Heart left ventricle (tissue), 16 donors: ENCODE data around the gene RPS18. TPM values are rescaled to one million over a fixed set of nuclear protein-coding genes. Genes with fewer than 3 reads are reported as not detected.

Experiments used
- ATAC-seq, 4 donors: fragments of 200-7000 bp; cut with Tn5 transposase; one replicate each; pipeline ENCODE4 v1.9.1; 2020 to 2022; ENCODE audit warnings: moderate library complexity in 4 of 4, mild to moderate bottlenecking in 3 of 4, moderate number of reproducible peaks in 1 of 4
- DNase-seq, 5 donors: peaks; one replicate each; pipeline ENCODE4 v3.0.0-alpha.2; 2020
- H3K27ac ChIP-seq, 12 donors: fragments of 200-600 bp; sonication (generic) in 4 of 12; one replicate each; pipeline versions ENCODE4 v1.5.0 to v1.8.0; 2016 to 2022; ENCODE audit warnings: mild to moderate bottlenecking in 2 of 12
- H3K27me3 ChIP-seq, 9 donors: fragments of 200-600 bp; sonication (generic) in 2 of 9; one replicate each; pipeline versions ENCODE4 v1.5.1 to v1.8.0; 2016 to 2022; ENCODE audit warnings: mild to moderate bottlenecking in 3 of 9
- H3K36me3 ChIP-seq, 9 donors: fragments of 200-600 bp; sonication (generic) in 2 of 9; one replicate each; pipeline versions ENCODE4 v1.5.0 to v1.8.0; 2018 to 2022; ENCODE audit warnings: mild to moderate bottlenecking in 2 of 9
- H3K4me1 ChIP-seq, 12 donors: fragments of 200-600 bp; sonication (generic) in 4 of 12; one replicate each; pipeline versions ENCODE4 v1.5.0 to v1.8.0; 2016 to 2022; ENCODE audit warnings: mild to moderate bottlenecking in 3 of 12
- H3K4me3 ChIP-seq, 12 donors: fragments of 200-600 bp; sonication (generic) in 4 of 12; one replicate each; pipeline versions ENCODE4 v1.5.0 to v1.8.0; 2017 to 2022; ENCODE audit warnings: mild to moderate bottlenecking in 9 of 12, moderate library complexity in 4 of 12
- H3K9me3 ChIP-seq, 12 donors: fragments of 200-600 bp; sonication (generic) in 4 of 12; one replicate each; pipeline versions ENCODE4 v1.5.0 to v1.8.0; 2016 to 2022; ENCODE audit warnings: mild to moderate bottlenecking in 1 of 12
- POLR2A ChIP-seq, 2 donors: fragments of 450-650 bp; IDR thresholded peaks; one replicate each; pipeline ENCODE4 v1.6.1; 2017; ENCODE audit warnings: antibody characterized with exemption in 2 of 2, mild to moderate bottlenecking in 2 of 2, moderate library complexity in 2 of 2
- WGBS, 4 donors: extraction: QIAGEN DNeasy Blood & Tissue Kit in 2 of 4; methylation state at CpG; one replicate each; pipeline versions ENCODE4 v1.1.5 to v1.1.7; 2013 to 2018; 5-methylcytosine and 5-hydroxymethylcytosine counted together
- intact Hi-C, 10 donors: fragments of 100-400 bp; cut with DNase I; formaldehyde crosslinking; loops; one replicate each; pipeline versions ENCODE4 v1.11.1 to v1.14.2; 2022
- polyA plus RNA-seq, 2 donors: library from polyadenylated mRNA; stranded (reverse); fragments of 200-250 nt; gene quantifications; one replicate each; pipeline ENCODE4 v1.2.3, GENCODE V29; 2013
- total RNA-seq, 9 donors: library from RNA; depleted of rRNA in 2 of 9; stranded (reverse); fragments of >200 nt in 2 of 9; fragmentation: NEBNext Ultra II Directional in 3 of 9; extraction: Animal tissue kit (Norgen Biotek cat#: 25700) in 3 of 9; gene quantifications; one replicate each; pipeline versions ENCODE4 v1.1.0 to v1.2.4, GENCODE V29; 2016 to 2023
- TF ChIP-seq, protein P1 (sequence below), 12 donors: fragments of 200-600 bp; sonication (generic) in 4 of 12; IDR thresholded peaks; one replicate each; pipeline versions ENCODE4 v1.5.0 to v1.8.0; 2018 to 2022; ENCODE audit warnings: antibody characterized with exemption in 12 of 12, mild to moderate bottlenecking in 5 of 12
- donor health status: ischemic (EF 13 %, LVEDD 7.1; RV severe dilation, severe dysfunction).
- donor health status: healthy with polysubstance abuse.
- donor health status: DM: no; HTN: yes; CAD: no.
- donor health status: DM: no; HTN: no; CAD: no.
- donor health status: ischemic (EF 25% LVEDD 6.9; RV normal size, moderate dysfunction).
- donor health status: ischemic (EF 25% LVEDD 5.7; RV mildly dilated, moderate dysfunction).
- donor health status: healthy.
- donor health status: DM: yes; HTN: yes; CAD: no.
- donor health status: ischemic (EF 35%, LVEDD 5.7; RV mildly dilated, moderate dysfunction).
- donor health status: nonischemic (EF 11% LVEDD 7.7; RV severe dilation, severe dysfunction).
- donor health status: DM: yes; HTN: yes; CAD: no.
- donor health status: PGD.
- donor health status: ischemic (EF 29% LVEDD 5.4; RV normal size, mild dysfunction).
- donor health status: nonischemic (EF 23%, LVEDD 6.1; RV moderate dilation, normal function).

RPS18 gene
- total and polyA plus RNA-seq, 11 donors, result 685 to 3,458 (median 1,145) TPM

DNA sequence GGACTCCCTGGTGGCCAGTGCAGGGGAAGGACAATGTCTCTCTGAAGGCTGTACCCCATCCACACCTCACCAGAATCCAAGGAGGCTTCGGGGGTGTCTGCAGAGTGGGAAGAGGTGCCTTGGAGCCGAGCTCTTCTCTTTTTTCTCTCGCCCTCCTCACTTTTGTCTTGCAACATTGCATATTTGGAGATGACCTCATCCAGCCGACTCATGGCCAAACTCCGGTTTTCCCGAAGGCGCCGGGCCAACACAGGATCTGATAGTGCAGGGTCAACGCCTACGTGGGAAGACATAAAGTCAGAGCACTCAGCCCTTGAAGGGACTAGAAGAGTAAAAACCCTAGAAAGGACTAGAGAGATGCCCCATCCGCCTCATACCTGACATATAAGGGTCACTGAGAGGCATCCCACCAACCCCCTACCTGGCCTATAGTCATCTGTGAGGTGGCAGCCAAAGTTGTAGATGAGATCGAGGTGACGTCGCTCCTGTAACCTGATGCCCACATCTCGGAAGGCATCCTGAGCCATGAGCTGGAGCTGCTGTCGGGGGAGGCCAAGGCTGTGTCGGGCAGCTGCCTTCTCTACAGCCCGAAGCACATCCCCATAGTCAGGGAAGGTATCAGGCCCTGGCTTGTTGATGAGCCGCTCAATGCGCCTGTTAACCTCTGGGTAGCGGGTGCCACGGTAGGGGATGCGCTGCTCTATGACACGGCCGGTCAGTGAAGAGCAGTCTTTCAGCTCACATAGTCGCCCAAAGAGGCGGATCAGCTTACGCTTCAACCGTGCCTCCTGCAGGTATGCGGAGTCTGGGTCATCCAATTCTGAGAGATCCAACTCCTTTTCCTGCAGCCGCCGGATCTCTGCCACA, 48.7 kb downstream of the RPS18 start:
- WGBS, 4 donors, result 64 to 75% (median 74%) methylated on average over 20 to 32 of the region's 32 CpGs
- Histone ChIP-seq H3K27me3 (no peaks in the 10 kb centered on the region), H3K4me3 (peak overlapping the region in 4 of 12 donors; percentile 69 to 82 (median 74)), H3K4me1 (peaks cover 3 to 70% (median 44%) of the 10 kb centered on the region in 12 donors), H3K9me3 (no peaks in the 10 kb centered on the region), H3K27ac (peak overlapping the region in 8 of 12 donors; percentile 19 to 92 (median 54)), H3K36me3 (peaks cover 0 to 35% (median 27%) of the 10 kb centered on the region in 9 donors)
- intact Hi-C loops, result no loop called here
- no peak for ATAC-seq
- TF ChIP-seq, protein P1, sequence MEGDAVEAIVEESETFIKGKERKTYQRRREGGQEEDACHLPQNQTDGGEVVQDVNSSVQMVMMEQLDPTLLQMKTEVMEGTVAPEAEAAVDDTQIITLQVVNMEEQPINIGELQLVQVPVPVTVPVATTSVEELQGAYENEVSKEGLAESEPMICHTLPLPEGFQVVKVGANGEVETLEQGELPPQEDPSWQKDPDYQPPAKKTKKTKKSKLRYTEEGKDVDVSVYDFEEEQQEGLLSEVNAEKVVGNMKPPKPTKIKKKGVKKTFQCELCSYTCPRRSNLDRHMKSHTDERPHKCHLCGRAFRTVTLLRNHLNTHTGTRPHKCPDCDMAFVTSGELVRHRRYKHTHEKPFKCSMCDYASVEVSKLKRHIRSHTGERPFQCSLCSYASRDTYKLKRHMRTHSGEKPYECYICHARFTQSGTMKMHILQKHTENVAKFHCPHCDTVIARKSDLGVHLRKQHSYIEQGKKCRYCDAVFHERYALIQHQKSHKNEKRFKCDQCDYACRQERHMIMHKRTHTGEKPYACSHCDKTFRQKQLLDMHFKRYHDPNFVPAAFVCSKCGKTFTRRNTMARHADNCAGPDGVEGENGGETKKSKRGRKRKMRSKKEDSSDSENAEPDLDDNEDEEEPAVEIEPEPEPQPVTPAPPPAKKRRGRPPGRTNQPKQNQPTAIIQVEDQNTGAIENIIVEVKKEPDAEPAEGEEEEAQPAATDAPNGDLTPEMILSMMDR (IDR thresholded peaks at IDR 0.05), result no peak
- TF ChIP-seq POLR2A (IDR thresholded peaks at IDR 0.05), result no peak
- peak; percentile 66 to 77 (median 71) for DNase-seq

DNA sequence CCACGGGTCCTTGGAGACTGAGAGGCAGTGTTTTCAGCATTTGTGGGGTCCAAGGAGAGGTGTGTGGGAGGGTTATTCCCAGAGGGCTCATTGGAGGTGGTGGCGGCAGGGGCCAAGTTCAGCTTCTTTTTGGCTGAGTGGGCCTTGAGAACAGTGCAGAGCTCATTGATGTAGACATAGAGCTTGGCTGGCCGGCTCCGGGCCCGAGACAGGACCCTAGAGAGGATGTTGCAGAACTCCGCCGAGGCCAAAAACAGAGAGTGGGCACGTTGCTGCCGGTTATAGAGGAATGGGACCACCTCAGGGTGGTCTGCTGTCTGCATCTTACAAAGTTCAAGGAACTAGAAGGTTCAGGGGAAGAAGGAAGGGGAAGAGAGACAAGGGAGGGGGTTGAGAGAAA, 49.4 kb downstream of the RPS18 start:
- DNase-seq, result no peak
- intact Hi-C loops, result no loop called here
- H3K4me1 ChIP-seq, result peaks cover 3 to 63% (median 43%) of the 10 kb centered on the region in 12 donors
- no peaks in the 10 kb centered on the region for H3K27me3 ChIP-seq
- no peak for ATAC-seq
- 52 to 72% (median 67%) methylated on average over 9 of the region's 9 CpGs for WGBS, 4 donors
- H3K27ac ChIP-seq, result peak overlapping the region in 7 of 12 donors; percentile 50 to 92 (median 85)
- H3K4me3 ChIP-seq, result peak overlapping the region in 6 of 12 donors; percentile 69 to 82 (median 76)
- peaks cover 0 to 33% (median 27%) of the 10 kb centered on the region in 9 donors for H3K36me3 ChIP-seq
- TF ChIP-seq POLR2A (IDR thresholded peaks at IDR 0.05), result no peak
- TF ChIP-seq, protein P1 (IDR thresholded peaks at IDR 0.05), result no peak
- H3K9me3 ChIP-seq, result no peaks in the 10 kb centered on the region

DNA sequence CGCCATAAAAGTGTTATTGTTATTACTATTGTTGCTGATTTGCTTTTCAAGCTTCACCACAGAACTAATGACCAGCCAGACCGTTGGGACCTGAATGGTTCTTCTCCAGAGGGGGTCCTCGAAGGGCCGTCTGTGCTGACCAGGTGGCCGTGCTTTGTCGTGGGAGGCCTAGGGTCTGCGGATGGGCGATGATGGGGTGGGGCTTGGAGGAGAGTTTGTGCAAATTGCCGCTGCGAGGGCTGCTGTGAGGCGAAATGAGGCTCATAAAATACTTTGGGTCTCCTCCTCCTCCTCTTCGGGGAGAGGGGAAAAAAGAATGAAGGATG, 51.7 kb downstream of the RPS18 start:
- DNase-seq (peak in 1 of 5 donors; percentile 34), ATAC-seq (no peak)
- intact Hi-C loops, result no loop called here
- Histone ChIP-seq H3K27ac (peak overlapping the region; percentile 55 to 94 (median 86)), H3K27me3 (no peaks in the 10 kb centered on the region), H3K36me3 (peaks cover 0 to 29% (median 27%) of the 10 kb centered on the region in 9 donors), H3K9me3 (no peaks in the 10 kb centered on the region), H3K4me1 (peaks cover 3 to 47% (median 31%) of the 10 kb centered on the region in 12 donors), H3K4me3 (peak overlapping the region; percentile 40 to 86 (median 75))
- 1 to 8% (median 3%) methylated on average over 12 of the region's 12 CpGs for WGBS, 4 donors
- TF ChIP-seq, protein P1 (IDR thresholded peaks at IDR 0.05), result no peak

DNA sequence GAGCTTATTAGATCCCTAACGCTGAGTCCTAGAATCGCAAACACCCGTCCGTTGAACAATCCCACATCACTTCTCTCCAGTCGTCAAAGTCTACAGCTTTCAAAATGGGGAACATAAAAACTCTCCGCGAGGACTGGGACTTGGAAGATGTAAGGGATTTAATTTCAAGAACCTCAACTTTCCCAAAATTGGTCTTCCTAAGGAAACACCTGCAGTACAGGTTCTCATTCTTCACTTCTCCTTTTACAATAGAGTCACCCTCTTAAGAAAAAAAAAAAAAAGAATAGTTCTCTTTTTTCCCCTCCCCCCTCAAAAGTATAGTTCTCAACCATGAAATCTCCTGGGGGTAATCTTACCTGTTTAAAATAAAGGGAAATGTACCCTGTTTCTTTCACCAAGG, 52.2 kb downstream of the RPS18 start:
- Histone ChIP-seq H3K4me3 (peak overlapping the region in 10 of 12 donors; percentile 40 to 86 (median 75)), H3K27me3 (no peaks in the 10 kb centered on the region), H3K36me3 (peaks cover 0 to 24% (median 22%) of the 10 kb centered on the region in 9 donors), H3K9me3 (no peaks in the 10 kb centered on the region), H3K4me1 (peaks cover 3 to 41% (median 29%) of the 10 kb centered on the region in 12 donors), H3K27ac (peak overlapping the region in 5 of 12 donors; percentile 78 to 94 (median 92))
- 21 to 36% (median 31%) methylated on average over 7 of the region's 7 CpGs for WGBS, 4 donors
- intact Hi-C loops, result no loop called here
- ATAC-seq (no peak), DNase-seq (no peak)
- no peak for TF ChIP-seq POLR2A (IDR thresholded peaks at IDR 0.05)
- TF ChIP-seq, protein P1 (IDR thresholded peaks at IDR 0.05), result no peak
